ENCODE data around the gene KRTAP9-6. TPM values are rescaled to one million over a fixed set of nuclear protein-coding genes. Genes with fewer than 3 reads are reported as not detected.
"Not testable (repeated sequence)": the region's sequence is repeated elsewhere in the genome, so short reads cannot be mapped to it uniquely, and the experiment has no call there.

The KRTAP9-6 gene, protein sequence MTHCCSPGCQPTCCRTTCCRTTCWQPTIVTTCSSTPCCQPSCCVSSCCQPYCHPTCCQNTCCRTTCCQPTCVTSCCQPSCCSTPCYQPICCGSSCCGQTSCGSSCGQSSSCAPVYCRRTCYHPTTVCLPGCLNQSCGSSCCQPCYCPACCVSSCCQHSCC
- polyA plus RNA-seq (ENCODE audit: insufficient read length in 10 of 10): under 1 TPM in 5 of 10 donors, not detected in 5; 0.15 to 0.30 (median 0.27) TPM
- long read RNA-seq, donor 1: 0 reads
- long read RNA-seq, donor 2: 0 reads
- long read RNA-seq, donor 3: 0 reads
- long read RNA-seq, donor 4: 0 reads
- long read RNA-seq, donor 5: 0 reads
- long read RNA-seq, donor 6: 0 reads
- long read RNA-seq, donor 7: 0 reads
- long read RNA-seq, donor 8: 0 reads
- long read RNA-seq, donor 9: 0 reads

GRCh38 chr17:41265078-41265477 lies at the start of gene KRTAP9-6:
KRTAP9-6 (plus strand) TSS chr17:41265378; CDS start chr17:41265378, 0 bp downstream.
- no peak for DNase-seq

- DNase-seq: no peak
Measured at GRCh38 chr17:41215681-41216080, 49.5 kb upstream of the KRTAP9-6 start.

DNA sequence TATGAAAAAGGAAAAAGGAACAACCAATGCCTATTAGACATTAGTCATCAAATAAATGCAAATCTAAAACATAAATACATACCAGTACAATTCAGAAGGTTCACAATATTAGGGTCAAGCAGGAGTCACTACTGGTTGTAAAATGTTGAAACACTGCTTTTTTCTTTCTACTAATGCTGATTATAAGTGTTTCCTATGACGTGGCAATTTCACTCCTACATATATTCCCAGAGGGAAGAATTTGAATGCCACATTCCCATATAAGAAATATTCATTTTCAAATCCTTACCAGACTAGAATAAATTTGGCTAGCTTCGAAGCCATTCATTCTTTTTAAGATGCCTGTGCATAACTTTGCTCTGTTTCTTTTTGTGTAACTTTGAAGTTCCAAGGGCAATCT lies 41.4 kb upstream of the KRTAP9-6 start:
- no peak for DNase-seq

DNA sequence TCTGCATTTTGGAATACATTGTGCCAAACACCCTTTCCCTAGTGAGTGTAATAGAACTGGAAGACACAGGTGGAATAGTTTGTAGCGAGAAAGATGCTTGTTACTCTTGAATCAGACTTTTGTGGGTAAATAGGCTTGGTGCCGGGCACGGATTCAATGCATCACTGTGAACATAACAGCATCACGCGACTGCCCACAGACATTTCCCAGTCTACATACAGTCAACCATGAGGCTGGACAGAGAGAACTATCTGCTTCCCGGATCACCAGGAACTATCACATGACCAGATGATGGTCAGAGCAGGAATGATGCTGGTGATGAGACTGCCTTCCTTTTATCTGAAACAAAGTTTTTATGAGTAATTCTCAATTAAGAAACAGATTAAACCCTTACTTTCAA lies 39.1 kb upstream of the KRTAP9-6 start:
- no peak for DNase-seq

GRCh38 chr17:41226598-41227095 lies 38.5 kb upstream of the KRTAP9-6 start, which contains the start of gene KRTAP9-2:
KRTAP9-2 (plus strand) TSS chr17:41226648; CDS start chr17:41226655, 7 bp downstream.
- DNase-seq: not testable (repeated sequence)

GRCh38 chr17:41230094-41230493 lies 35.1 kb upstream of the KRTAP9-6 start:
- no peak for DNase-seq

DNA sequence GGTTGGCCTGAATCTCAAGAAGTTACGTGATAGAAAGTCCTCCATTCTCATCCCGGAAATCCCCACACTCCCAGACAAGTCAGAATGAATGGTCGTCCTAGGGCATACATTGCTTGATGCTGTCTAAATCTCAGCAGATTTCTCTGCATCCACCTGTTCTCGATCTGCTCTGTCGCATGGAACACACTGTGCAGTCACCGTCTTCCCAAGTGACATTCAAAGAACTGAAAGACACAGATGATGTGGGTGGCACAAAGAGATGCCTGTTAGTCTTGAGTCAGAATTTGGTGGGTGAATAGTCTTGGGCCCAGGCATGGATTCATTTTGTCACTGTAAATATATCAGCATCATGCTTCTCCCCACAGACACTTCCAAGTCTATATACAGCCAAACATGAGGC lies 33.4 kb upstream of the KRTAP9-6 start:
- no peak for DNase-seq

DNA sequence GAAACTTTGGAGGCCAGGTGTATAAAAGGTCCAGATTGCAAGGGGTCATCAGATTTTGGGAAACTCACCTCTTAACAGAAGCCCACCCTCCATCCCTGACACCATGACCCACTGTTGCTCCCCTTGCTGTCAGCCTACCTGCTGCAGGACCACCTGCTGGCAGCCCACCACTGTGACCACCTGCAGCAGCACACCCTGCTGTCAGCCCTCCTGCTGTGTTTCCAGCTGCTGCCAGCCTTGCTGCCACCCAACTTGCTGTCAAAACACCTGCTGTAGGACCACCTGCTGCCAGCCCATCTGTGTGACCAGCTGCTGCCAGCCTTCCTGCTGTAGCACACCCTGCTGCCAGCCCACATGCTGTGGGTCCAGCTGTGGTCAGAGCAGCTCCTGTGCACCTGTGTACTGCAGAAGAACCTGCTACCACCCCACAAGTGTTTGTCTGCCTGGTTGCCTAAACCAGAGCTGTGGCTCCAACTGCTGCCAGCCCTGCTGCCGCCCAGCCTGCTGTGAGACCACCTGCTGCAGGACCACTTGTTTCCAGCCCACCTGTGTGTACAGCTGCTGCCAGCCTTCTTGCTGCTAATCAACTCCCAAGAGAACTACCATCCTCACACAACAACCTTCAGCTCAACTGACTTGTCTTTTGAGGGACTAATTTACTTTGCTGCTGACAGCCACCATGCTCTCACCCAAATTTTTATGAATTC lies 32.6 kb upstream of the KRTAP9-6 start, which contains the start of gene KRTAP9-3:
Gene KRTAP9-3, plus strand, starts transcription at position 51 of the 707 bp plus-strand sequence. Its CDS starts 53 bp downstream, at position 104.
- not testable (repeated sequence) for DNase-seq

DNA sequence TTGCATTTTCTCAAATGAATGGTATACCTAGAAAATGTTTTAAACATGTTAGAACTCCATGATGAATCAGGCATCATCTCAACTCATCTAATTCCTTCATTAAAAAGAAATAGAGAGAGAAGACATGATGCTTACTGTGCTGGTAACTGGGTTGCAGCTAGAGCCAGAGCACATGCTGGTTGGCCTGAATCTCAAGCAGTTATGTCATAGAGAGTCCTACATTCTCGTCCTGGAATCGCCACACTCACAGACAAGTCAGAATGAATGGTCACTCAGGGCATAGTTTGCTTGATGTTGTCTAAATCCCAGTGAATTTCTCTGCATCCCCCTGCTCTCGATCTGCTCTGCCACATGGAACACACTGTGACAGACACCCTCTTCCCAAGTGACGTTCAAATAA lies 28.1 kb upstream of the KRTAP9-6 start:
- not testable (repeated sequence) for DNase-seq

GRCh38 chr17:41237949-41238437 lies 27.2 kb upstream of the KRTAP9-6 start, which contains the start of gene KRTAP9-8:
KRTAP9-8 (plus strand) TSS chr17:41237999; CDS start chr17:41238052, 53 bp downstream.
- DNase-seq: not testable (repeated sequence)

- not testable (repeated sequence) for DNase-seq
Measured at GRCh38 chr17:41246995-41247787, 18.0 kb upstream of the KRTAP9-6 start.

- DNase-seq: not testable (repeated sequence)
Measured at GRCh38 chr17:41249637-41250240, 15.4 kb upstream of the KRTAP9-6 start, which contains the start of gene KRTAP9-4. KRTAP9-4 (plus strand) TSS chr17:41249687; CDS start chr17:41249721, 34 bp downstream.

DNA sequence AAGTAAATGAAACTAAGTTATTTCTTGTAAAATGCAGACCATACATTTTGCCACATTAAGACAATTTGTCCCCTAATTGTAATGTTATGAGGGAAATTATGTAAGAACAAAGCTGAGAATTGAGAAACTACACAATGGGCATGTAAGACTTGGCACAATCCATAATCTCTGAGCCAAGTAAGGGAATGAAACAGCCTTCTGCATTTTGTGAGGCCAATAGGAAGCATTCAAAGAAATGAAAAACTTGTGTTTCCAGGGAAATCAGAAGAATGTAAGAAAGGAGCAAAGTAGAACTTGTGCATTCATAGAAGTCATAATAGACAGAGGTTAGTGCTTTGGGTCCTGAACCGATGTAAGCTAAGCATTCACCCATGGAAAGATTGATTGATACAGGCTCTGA lies 13.9 kb upstream of the KRTAP9-6 start:
- DNase-seq: no peak

GRCh38 chr17:41254861-41255260 lies 10.3 kb upstream of the KRTAP9-6 start:
- DNase-seq: no peak

DNA sequence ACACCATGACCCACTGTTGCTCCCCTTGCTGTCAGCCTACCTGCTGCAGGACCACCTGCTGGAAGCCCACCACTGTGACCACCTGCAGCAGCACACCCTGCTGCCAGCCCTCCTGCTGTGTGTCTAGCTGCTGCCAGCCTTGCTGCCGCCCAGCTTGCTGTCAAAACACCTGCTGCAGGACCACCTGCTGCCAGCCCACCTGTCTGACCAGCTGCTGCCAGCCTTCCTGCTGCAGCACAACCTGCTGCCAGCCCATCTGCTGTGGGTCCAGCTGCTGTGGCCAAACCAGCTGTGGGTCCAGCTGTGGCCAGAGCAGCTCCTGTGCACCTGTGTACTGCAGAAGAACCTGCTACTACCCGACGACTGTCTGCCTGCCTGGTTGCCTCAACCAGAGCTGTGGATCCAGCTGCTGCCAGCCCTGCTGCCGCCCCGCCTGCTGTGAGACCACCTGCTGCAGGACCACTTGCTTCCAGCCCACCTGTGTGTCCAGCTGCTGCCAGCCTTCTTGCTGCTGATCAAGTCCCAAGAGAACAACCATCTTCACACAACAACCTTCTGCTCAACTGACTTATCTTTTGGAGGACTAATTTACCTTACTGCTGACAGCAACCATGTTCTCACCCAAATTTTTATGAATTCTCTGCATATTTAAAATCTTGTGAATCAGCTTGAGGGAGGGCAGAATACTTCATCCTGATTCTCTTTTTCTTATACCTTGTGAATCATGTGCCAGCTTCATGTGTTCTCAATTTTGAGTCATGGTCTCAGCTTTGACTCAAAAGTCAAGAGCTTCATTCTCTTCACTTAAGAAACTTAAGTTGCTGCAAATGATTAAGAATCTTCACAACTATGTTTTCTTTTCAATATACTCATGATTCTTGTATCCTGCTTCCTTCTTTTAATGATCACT lies 9.5 kb upstream of the KRTAP9-6 start, which contains the start of gene KRTAP9-9:
Gene KRTAP9-9, plus strand, starts transcription at position 4 of the 910 bp plus-strand sequence.
- peak in 1 of 3 donors; percentile 26 for DNase-seq

DNA sequence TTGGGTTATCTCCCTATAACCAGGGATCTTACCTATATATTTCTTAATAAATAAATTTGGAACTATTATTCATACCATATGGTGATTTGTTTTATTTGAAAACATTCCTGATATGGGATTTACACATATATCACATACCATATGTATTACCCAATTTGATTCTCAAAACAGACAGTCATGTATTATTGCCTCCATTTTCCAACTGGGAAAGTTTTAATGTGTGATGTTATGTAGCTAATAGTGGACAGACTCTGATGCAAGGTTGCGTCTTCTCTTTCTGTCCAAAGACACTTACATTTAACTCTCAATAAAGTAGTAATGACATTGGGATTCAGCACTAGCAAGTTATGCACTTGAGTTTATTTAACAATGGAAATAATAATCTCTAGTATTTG lies 8.9 kb upstream of the KRTAP9-6 start:
- peak in 1 of 3 donors; percentile 16 for DNase-seq

DNA sequence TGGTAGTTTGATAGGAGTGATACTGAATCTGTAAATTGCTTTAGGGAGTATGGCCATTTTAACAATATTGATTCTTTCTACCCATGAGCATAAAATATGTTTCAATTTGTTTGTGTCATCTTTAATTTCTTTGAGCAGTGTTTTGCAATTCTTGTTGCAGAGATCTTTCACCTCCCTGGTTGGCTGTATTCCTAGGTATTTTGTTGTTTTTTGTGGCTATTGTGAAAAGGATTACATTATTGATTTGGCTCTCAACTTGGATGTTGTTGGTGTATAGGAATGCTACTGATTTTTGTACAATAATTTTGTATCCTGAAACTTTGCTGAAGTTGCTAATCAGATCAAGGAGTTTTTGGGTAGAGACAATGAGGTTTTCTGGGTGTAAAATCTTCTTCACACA lies 6.8 kb upstream of the KRTAP9-6 start:
- DNase-seq: no peak

DNA sequence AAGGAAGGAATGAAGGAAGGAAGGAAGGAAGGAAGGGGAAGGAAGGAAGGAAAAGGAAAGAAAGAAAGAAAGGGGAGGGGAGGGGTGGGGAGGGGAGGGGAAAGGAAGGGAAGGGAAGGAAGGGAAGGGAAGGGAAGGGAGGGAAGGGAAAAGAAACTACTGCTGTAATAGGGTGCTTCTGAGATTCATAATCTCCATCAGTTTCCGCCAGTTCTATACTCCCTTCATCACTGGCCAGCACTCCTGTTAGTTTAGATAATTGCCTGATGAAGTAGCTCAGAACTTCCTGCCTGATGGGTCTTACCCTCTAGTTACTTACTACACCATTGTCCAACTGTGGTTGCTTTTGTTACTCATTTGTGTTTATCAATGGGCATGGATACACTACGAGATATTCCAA lies 2.0 kb upstream of the KRTAP9-6 start:
- DNase-seq: no peak

GRCh38 chr17:41264599-41264998 lies 579 bp upstream of the KRTAP9-6 start:
- no peak for DNase-seq

GRCh38 chr17:41267711-41268110 lies 2.5 kb downstream of the KRTAP9-6 start:
- no peak for DNase-seq
